Spleen (tissue), 11 donors: ENCODE results near the gene ALG12. TPM values are rescaled to one million over a fixed set of nuclear protein-coding genes. Genes with fewer than 3 reads are reported as not detected.

Experiments used
- DNase-seq: peaks from one replicate; pipeline ENCODE4 v3.0.0-alpha.2; 2020
- H3K27ac ChIP-seq, 8 donors: fragments of 200-600 bp; sonication (generic) in 7 of 8; 1 replicate in 4 of 8; 2 replicates in 4 of 8; pipeline versions ENCODE4 v1.5.0 to v1.8.0; 2016 to 2021; ENCODE audit warnings: inconsistent platforms in 4 of 8, mild to moderate bottlenecking in 4 of 8, moderate library complexity in 1 of 8
- H3K27me3 ChIP-seq, 7 donors: fragments of 200-600 bp; sonication (generic) in 6 of 7; replicated peaks in 1 of 7; 1 replicate in 4 of 7; 2 replicates in 3 of 7; pipeline versions ENCODE4 v1.5.0 to v1.8.0; 2016 to 2021; ENCODE audit warnings: inconsistent platforms in 3 of 7, mild to moderate bottlenecking in 1 of 7
- H3K36me3 ChIP-seq, 6 donors: fragments of 200-600 bp; sonication (generic) in 5 of 6; 1 replicate in 4 of 6; 2 replicates in 2 of 6; pipeline versions ENCODE4 v1.5.0 to v1.8.0; 2016 to 2021; ENCODE audit warnings: inconsistent platforms in 2 of 6
- H3K4me1 ChIP-seq, 6 donors: fragments of 200-600 bp; sonication (generic) in 5 of 6; 1 replicate in 3 of 6; 2 replicates in 3 of 6; pipeline versions ENCODE4 v1.5.0 to v1.8.0; 2016 to 2021; ENCODE audit warnings: inconsistent platforms in 3 of 6
- H3K4me3 ChIP-seq, 8 donors: fragments of 200-600 bp; sonication (generic) in 7 of 8; 1 replicate in 4 of 8; 2 replicates in 4 of 8; pipeline versions ENCODE4 v1.5.0 to v1.8.0; 2016 to 2021; ENCODE audit warnings: inconsistent platforms in 4 of 8, mild to moderate bottlenecking in 4 of 8, moderate library complexity in 2 of 8
- H3K9me3 ChIP-seq, 8 donors: fragments of 200-600 bp; sonication (generic) in 7 of 8; 1 replicate in 4 of 8; 2 replicates in 4 of 8; pipeline versions ENCODE4 v1.5.0 to v1.8.0; 2016 to 2021; ENCODE audit warnings: inconsistent platforms in 4 of 8
- POLR2A ChIP-seq, 3 donors: fragments of 450-650 bp; IDR thresholded peaks; one replicate each; pipeline ENCODE4 v1.5.1; 2017; ENCODE audit warnings: antibody characterized with exemption in 3 of 3, mild to moderate bottlenecking in 1 of 3
- POLR2AphosphoS5 ChIP-seq, 3 donors: sonication (generic); formaldehyde crosslinking; IDR thresholded peaks; one replicate each; pipeline ENCODE4 v1.5.1; 2017; ENCODE audit warnings: antibody characterized with exemption in 3 of 3
- WGBS, 5 donors: extraction: QIAGEN DNeasy Blood & Tissue Kit in 3 of 5; methylation state at CpG; one replicate each; pipeline versions ENCODE4 v1.1.5 to v1.1.7; 2013 to 2018; 5-methylcytosine and 5-hydroxymethylcytosine counted together
- intact Hi-C: fragments of 100-400 bp; cut with DNase I; formaldehyde crosslinking; loops from one replicate; pipeline ENCODE4 v1.15.0; 2023; ENCODE audit warnings: low total_unique reads
- polyA plus RNA-seq, 3 donors: library from polyadenylated mRNA; stranded (reverse); fragments of 200-250 nt; gene quantifications; one replicate each; pipeline ENCODE4 v1.2.1, GENCODE V29; 2013
- total RNA-seq, 7 donors: library from RNA; depleted of rRNA in 3 of 7; stranded (reverse); fragments of >200 nt in 3 of 7; fragmentation: NEBNext Ultra II Directional in 4 of 7; extraction: Animal tissue kit (Norgen Biotek cat#: 25700) in 4 of 7; gene quantifications; one replicate each; pipeline versions ENCODE4 v1.1.0 to v1.2.1, GENCODE V29; 2016 to 2021
- TF ChIP-seq, protein P1 (sequence below), 11 experiments: fragments of 200-600 bp in 7 of 11; fragments of 450-650 bp in 4 of 11; sonication (generic) in 4 of 11; IDR thresholded peaks in 8 of 11; conservative IDR thresholded peaks in 3 of 11; 1 replicate in 7 of 11; 2 replicates in 4 of 11; pipeline versions ENCODE4 v1.4.0 to v1.8.0; 2016 to 2021; ENCODE audit warnings: antibody characterized with exemption in 11 of 11, inconsistent platforms in 4 of 11, mild to moderate bottlenecking in 1 of 11
- donor health status: healthy with polysubstance abuse.
- donor health status: DM: no; HTN: no; CAD: no; lungs with moderate emphysema.
- donor health status: DM: no; HTN: no; CAD: no.
- donor health status: Bipolar disorder and iron deficiency.
- donor health status: healthy.
- donor health status: DM: no; HTN: no; CAD: no.
- donor health status: DM: yes; HTN: yes; CAD: no.

The ALG12 gene
- total and polyA plus RNA-seq, 10 donors, result 5.7 to 20.1 (median 11.8) TPM

DNA sequence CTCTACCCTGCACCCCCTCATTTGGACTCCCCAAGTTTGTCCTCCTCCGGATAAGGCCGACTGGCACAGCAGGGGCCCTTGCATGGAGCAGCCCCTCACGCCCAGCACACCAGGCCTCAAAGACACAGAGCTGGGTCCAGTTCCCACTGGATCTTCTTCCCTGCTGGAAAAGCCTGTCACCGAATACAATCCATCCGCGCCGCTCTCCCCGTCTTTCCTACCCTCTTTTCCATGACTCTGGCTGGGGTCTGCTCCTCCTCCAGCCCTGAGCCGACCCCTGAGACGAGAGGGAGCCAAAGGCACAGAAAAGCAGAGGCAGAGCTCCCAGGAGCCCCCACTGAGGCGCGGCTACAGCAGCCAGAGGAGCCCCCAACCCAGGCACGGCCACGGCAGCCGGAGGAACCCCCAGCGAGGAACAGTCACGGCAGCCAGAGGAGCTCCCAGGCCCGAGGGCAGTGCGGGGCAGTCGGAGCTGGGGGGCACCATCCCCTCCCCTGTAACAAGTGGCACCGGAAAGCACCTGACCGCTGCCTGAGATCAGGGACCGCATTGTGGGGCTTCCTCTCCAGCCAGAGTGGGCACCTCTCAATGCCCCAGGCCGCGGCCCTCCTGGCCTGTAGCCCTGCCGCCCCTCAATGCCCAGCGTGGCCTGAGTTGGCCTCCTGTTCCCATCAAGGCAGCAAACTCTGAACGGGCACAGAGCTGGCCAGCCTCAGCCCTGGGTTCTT, 12.0 kb downstream of the ALG12 start:
- Histone ChIP-seq H3K4me3 (no peak overlapping the region), H3K9me3 (no peaks in the 10 kb centered on the region), H3K27ac (peak overlapping the region in 1 of 8 donors; percentile 5), H3K36me3 (peaks cover 0 to 100% (median 63%) of the 10 kb centered on the region in 6 donors), H3K27me3 (no peaks in the 10 kb centered on the region), H3K4me1 (no peaks in the 10 kb centered on the region)
- DNase-seq, result no peak
- no peak for TF ChIP-seq POLR2A (IDR thresholded peaks at IDR 0.05)
- TF ChIP-seq, protein P1, sequence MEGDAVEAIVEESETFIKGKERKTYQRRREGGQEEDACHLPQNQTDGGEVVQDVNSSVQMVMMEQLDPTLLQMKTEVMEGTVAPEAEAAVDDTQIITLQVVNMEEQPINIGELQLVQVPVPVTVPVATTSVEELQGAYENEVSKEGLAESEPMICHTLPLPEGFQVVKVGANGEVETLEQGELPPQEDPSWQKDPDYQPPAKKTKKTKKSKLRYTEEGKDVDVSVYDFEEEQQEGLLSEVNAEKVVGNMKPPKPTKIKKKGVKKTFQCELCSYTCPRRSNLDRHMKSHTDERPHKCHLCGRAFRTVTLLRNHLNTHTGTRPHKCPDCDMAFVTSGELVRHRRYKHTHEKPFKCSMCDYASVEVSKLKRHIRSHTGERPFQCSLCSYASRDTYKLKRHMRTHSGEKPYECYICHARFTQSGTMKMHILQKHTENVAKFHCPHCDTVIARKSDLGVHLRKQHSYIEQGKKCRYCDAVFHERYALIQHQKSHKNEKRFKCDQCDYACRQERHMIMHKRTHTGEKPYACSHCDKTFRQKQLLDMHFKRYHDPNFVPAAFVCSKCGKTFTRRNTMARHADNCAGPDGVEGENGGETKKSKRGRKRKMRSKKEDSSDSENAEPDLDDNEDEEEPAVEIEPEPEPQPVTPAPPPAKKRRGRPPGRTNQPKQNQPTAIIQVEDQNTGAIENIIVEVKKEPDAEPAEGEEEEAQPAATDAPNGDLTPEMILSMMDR (IDR thresholded peaks at IDR 0.05 in 8 of 11, conservative IDR thresholded peaks at IDR 0.05 in 3 of 11), result no peak
- TF ChIP-seq POLR2AphosphoS5 (IDR thresholded peaks at IDR 0.05), result no peak
- intact Hi-C loops, result no loop called here
- 93 to 97% (median 96%) methylated on average over 22 to 28 of the region's 28 CpGs for WGBS, 5 donors

DNA sequence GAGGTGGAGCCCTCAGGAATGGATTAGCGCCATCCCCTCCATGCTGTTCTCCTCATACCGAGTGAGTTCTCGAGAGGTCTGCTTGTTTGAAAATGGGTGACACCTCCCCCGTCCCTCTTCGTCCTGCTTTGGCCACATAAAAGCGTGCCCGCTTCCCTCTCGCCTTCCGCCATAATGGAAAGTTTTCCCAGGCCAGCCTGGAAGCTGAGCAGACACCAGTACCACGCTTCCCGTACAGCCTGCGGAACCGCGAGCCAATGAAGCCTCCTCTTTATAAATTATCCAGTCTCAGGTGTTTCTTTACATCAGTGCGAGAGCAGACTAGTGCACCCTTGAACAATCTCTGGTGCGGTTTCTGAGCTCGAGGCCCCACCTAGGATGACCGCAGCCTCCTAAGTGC, 12.8 kb downstream of the ALG12 start:
- H3K4me3 ChIP-seq, result no peak overlapping the region
- no peaks in the 10 kb centered on the region for H3K9me3 ChIP-seq
- peaks cover 0 to 100% (median 66%) of the 10 kb centered on the region in 6 donors for H3K36me3 ChIP-seq
- peak; percentile 60 for DNase-seq
- no peak for TF ChIP-seq POLR2A (IDR thresholded peaks at IDR 0.05)
- TF ChIP-seq, protein P1 (IDR thresholded peaks at IDR 0.05 in 8 of 11, conservative IDR thresholded peaks at IDR 0.05 in 3 of 11), result no peak
- no peak for TF ChIP-seq POLR2AphosphoS5 (IDR thresholded peaks at IDR 0.05)
- H3K4me1 ChIP-seq, result no peaks in the 10 kb centered on the region
- no peak overlapping the region for H3K27ac ChIP-seq
- 96 to 98% (median 97%) methylated on average over 18 of the region's 18 CpGs for WGBS, 5 donors
- intact Hi-C loops, result no loop called here
- no peaks in the 10 kb centered on the region for H3K27me3 ChIP-seq

DNA sequence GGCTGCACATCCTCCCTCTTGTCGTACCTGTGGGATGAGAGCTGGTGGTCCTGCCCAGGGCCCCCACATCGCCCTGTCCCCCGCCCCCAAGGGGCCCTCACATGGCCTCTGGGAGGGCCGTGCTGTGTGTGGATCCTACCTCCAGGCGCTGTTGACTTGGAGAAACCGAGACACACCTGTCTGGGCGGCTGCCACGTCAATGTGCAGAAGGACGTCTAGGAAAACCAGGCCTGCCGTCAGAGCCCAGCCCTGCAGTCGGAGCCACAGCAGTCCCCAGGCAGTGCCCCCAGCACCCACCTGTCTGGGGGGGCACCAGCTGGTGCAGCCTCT, 14.2 kb downstream of the ALG12 start:
- no peak overlapping the region for H3K27ac ChIP-seq
- TF ChIP-seq POLR2AphosphoS5 (IDR thresholded peaks at IDR 0.05), result peak in 1 of 3 donors; percentile 29
- TF ChIP-seq, protein P1 (IDR thresholded peaks at IDR 0.05 in 8 of 11, conservative IDR thresholded peaks at IDR 0.05 in 3 of 11), result no peak
- whole genome bisulfite sequencing, 5 donors, result 86 to 100% (median 97%) methylated on average over 3 to 11 of the region's 11 CpGs
- no peaks in the 10 kb centered on the region for H3K4me1 ChIP-seq
- peaks cover 0 to 100% (median 55%) of the 10 kb centered on the region in 6 donors for H3K36me3 ChIP-seq
- DNase-seq, result peak; percentile 56
- intact Hi-C loops, result no loop called here
- no peaks in the 10 kb centered on the region for H3K9me3 ChIP-seq
- H3K27me3 ChIP-seq, result no peaks in the 10 kb centered on the region
- H3K4me3 ChIP-seq, result no peak overlapping the region

DNA sequence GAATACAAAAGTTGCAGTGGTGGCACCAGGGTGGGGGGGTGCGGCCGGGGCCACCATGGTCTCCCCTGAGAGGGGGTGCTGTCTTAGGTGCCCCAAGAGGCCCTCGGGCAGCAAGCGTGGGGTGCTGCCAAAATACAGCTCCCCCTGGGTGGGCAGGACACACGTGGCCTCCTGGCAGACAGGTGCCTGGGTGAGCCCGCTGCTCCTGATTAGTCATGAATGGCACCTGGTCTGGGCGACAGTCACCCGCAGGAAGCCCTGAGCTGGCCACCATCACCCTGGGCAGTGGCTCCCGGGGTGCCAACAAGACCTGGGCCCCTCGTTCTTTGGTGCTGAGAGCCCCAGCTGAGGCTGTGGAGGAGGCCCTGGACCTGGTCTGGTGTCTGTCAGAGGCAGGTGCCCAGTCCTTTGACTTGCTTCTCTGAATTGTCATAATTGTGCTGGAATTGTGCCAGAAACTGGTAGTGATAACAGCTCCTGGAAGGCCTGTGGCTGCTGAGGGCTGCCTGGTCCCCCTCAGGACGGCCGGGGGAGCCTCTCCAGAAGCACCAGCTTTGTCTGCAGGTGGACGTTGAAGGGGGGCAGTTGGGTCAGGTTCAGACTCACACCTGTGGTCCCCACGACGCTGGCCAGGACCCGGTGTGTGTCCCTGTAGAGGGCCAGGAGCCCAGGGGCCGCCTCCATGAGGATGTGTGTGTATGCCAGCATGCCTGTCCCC, 14.8 kb downstream of the ALG12 start:
- Histone ChIP-seq H3K27me3 (no peaks in the 10 kb centered on the region), H3K36me3 (peaks cover 0 to 100% (median 50%) of the 10 kb centered on the region in 6 donors), H3K4me1 (no peaks in the 10 kb centered on the region), H3K27ac (no peak overlapping the region), H3K4me3 (no peak overlapping the region), H3K9me3 (no peaks in the 10 kb centered on the region)
- intact Hi-C loops, result no loop called here
- TF ChIP-seq POLR2AphosphoS5 (IDR thresholded peaks at IDR 0.05) (peak in 1 of 3 donors; percentile 27), POLR2A (IDR thresholded peaks at IDR 0.05) (no peak)
- TF ChIP-seq, protein P1 (IDR thresholded peaks at IDR 0.05 in 8 of 11, conservative IDR thresholded peaks at IDR 0.05 in 3 of 11), result no peak
- peak; percentile 65 for DNase-seq
- WGBS, 5 donors, result 89 to 98% (median 95%) methylated on average over 8 to 17 of the region's 17 CpGs
